Adipocyte (in vitro differentiated cells): ENCODE results near the gene VTI1B.
"Not testable (repeated sequence)": the region's sequence is repeated elsewhere in the genome, so short reads cannot be mapped to it uniquely, and the experiment has no call there.

ENCODE experiments used
- DNase-seq: peaks from one replicate; pipeline ENCODE4 v3.0.0-alpha.2; 2015; ENCODE audit warnings: low read depth
- H3K27me3 ChIP-seq: replicated peaks from 2 replicates; pipeline ENCODE4 v1.7.0; 2013; ENCODE audit warnings: mild to moderate bottlenecking, low read length, moderate library complexity; ENCODE audit not compliant: control insufficient read depth, insufficient read depth
- H3K36me3 ChIP-seq: 2 replicates; pipeline ENCODE4 v1.7.0; 2013; ENCODE audit warnings: low read length, mild to moderate bottlenecking, moderate library complexity; ENCODE audit not compliant: control insufficient read depth, insufficient read depth, severe bottlenecking
- H3K4me1 ChIP-seq: 2 replicates; pipeline ENCODE4 v1.7.0; 2013; ENCODE audit warnings: mild to moderate bottlenecking, low read length, moderate library complexity; ENCODE audit not compliant: control insufficient read depth, insufficient read depth
- H3K4me3 ChIP-seq: 2 replicates; pipeline ENCODE4 v1.7.0; 2013; ENCODE audit warnings: mild to moderate bottlenecking, low read length, moderate library complexity
- H3K9ac ChIP-seq: 2 replicates; pipeline ENCODE4 v1.7.0; 2013; ENCODE audit warnings: mild to moderate bottlenecking, low read length, moderate library complexity
- H3K9me3 ChIP-seq: 2 replicates; pipeline ENCODE4 v1.7.0; 2013; ENCODE audit warnings: mild to moderate bottlenecking, low read length, moderate library complexity; ENCODE audit not compliant: control insufficient read depth

VTI1B gene

GRCh38 chr14:67704484-67705089 lies 30.2 kb upstream of the VTI1B start:
- Histone ChIP-seq H3K4me3 (no peak overlapping the region), H3K9me3 (peaks cover 2% of the 10 kb centered on the region), H3K4me1 (peaks cover 4% of the 10 kb centered on the region), H3K9ac (no peak overlapping the region), H3K27me3 (peaks cover 3% of the 10 kb centered on the region), H3K36me3 (no peaks in the 10 kb centered on the region)
- DNase-seq: peak; percentile 78

GRCh38 chr14:67703997-67704396 lies 29.6 kb upstream of the VTI1B start:
- no peaks in the 10 kb centered on the region for H3K9me3 ChIP-seq
- H3K27me3 ChIP-seq: peaks cover 3% of the 10 kb centered on the region
- no peak overlapping the region for H3K4me3 ChIP-seq
- no peak overlapping the region for H3K9ac ChIP-seq
- no peak for DNase-seq
- no peaks in the 10 kb centered on the region for H3K36me3 ChIP-seq
- H3K4me1 ChIP-seq: peaks cover 4% of the 10 kb centered on the region

GRCh38 chr14:67701492-67701891 lies 27.1 kb upstream of the VTI1B start, which contains the start of gene RDH12:
RDH12 (plus strand) TSS chr14:67701886; CDS start chr14:67722643, 20,757 bp downstream.
- not testable (repeated sequence) for H3K9ac ChIP-seq, H3K36me3 ChIP-seq, H3K27me3 ChIP-seq, H3K9me3 ChIP-seq, H3K4me3 ChIP-seq, DNase-seq, H3K4me1 ChIP-seq

- Histone ChIP-seq H3K9me3 (no peaks in the 10 kb centered on the region), H3K36me3 (no peaks in the 10 kb centered on the region), H3K9ac (no peak overlapping the region), H3K4me1 (peaks cover 14% of the 10 kb centered on the region), H3K27me3 (no peaks in the 10 kb centered on the region), H3K4me3 (no peak overlapping the region)
- no peak for DNase-seq
These were observed 23.7 kb upstream of the VTI1B start for GRCh38 chr14:67698179-67698578.

- DNase-seq: no peak
- H3K4me1 ChIP-seq: peaks cover 23% of the 10 kb centered on the region
- H3K9ac ChIP-seq: no peak overlapping the region
- no peak overlapping the region for H3K4me3 ChIP-seq
- H3K36me3 ChIP-seq: peaks cover 7% of the 10 kb centered on the region
- no peaks in the 10 kb centered on the region for H3K27me3 ChIP-seq
- no peaks in the 10 kb centered on the region for H3K9me3 ChIP-seq
These were observed 22.6 kb upstream of the VTI1B start for GRCh38 chr14:67697006-67697405.

GRCh38 chr14:67695394-67695949 lies 21.0 kb upstream of the VTI1B start, which contains the start of gene RDH11:
RDH11 (minus strand) TSS chr14:67695764; CDS start chr14:67695703, 61 bp downstream.
- no peaks in the 10 kb centered on the region for H3K9me3 ChIP-seq

GRCh38 chr14:67694791-67695393 lies 20.5 kb upstream of the VTI1B start:
- DNase-seq: peak; percentile 94
- no peaks in the 10 kb centered on the region for H3K9me3 ChIP-seq
- H3K27me3 ChIP-seq: no peaks in the 10 kb centered on the region
- H3K4me3 ChIP-seq: peak overlapping the region; percentile 91
- H3K36me3 ChIP-seq: peaks cover 28% of the 10 kb centered on the region
- H3K9ac ChIP-seq: peak overlapping the region; percentile 92
- H3K4me1 ChIP-seq: peaks cover 19% of the 10 kb centered on the region

More at GRCh38 chr14:67695394-67695949, 21.0 kb upstream of the VTI1B start, which contains the start of gene RDH11:
- Histone ChIP-seq H3K36me3 (peaks cover 22% of the 10 kb centered on the region), H3K27me3 (no peaks in the 10 kb centered on the region), H3K4me1 (peaks cover 19% of the 10 kb centered on the region), H3K4me3 (peak within 1 kb of the TSS; percentile 91), H3K9ac (peak within 1 kb of the TSS; percentile 92)
- DNase-seq: peak; percentile 98

- no peaks in the 10 kb centered on the region for H3K27me3 ChIP-seq
- no peak for DNase-seq
- H3K36me3 ChIP-seq: peaks cover 70% of the 10 kb centered on the region
- peaks cover 19% of the 10 kb centered on the region for H3K4me1 ChIP-seq
- no peaks in the 10 kb centered on the region for H3K9me3 ChIP-seq
- no peak overlapping the region for H3K9ac ChIP-seq
- H3K4me3 ChIP-seq: no peak overlapping the region
These were observed 15.6 kb upstream of the VTI1B start for GRCh38 chr14:67690011-67690410.

- peaks cover 18% of the 10 kb centered on the region for H3K4me1 ChIP-seq
- H3K36me3 ChIP-seq: peaks cover 73% of the 10 kb centered on the region
- H3K27me3 ChIP-seq: no peaks in the 10 kb centered on the region
- no peak for DNase-seq
- no peak overlapping the region for H3K4me3 ChIP-seq
- H3K9me3 ChIP-seq: no peaks in the 10 kb centered on the region
- H3K9ac ChIP-seq: no peak overlapping the region
These were observed 9.4 kb upstream of the VTI1B start for GRCh38 chr14:67683842-67684241.

GRCh38 chr14:67680941-67681340 lies 6.5 kb upstream of the VTI1B start:
- no peak for DNase-seq
- Histone ChIP-seq H3K4me1 (peaks cover 18% of the 10 kb centered on the region), H3K4me3 (no peak overlapping the region), H3K27me3 (no peaks in the 10 kb centered on the region), H3K9me3 (no peaks in the 10 kb centered on the region), H3K36me3 (peaks cover 67% of the 10 kb centered on the region), H3K9ac (no peak overlapping the region)

- Histone ChIP-seq H3K36me3 (peaks cover 61% of the 10 kb centered on the region), H3K9ac (peak overlapping the region; percentile 42), H3K4me3 (peak overlapping the region; percentile 1), H3K9me3 (no peaks in the 10 kb centered on the region), H3K4me1 (peaks cover 23% of the 10 kb centered on the region), H3K27me3 (no peaks in the 10 kb centered on the region)
- peak; percentile 38 for DNase-seq
These were observed 5.7 kb upstream of the VTI1B start for GRCh38 chr14:67680121-67680602.
